ENCODE results near the gene CACUL1.

DNA sequence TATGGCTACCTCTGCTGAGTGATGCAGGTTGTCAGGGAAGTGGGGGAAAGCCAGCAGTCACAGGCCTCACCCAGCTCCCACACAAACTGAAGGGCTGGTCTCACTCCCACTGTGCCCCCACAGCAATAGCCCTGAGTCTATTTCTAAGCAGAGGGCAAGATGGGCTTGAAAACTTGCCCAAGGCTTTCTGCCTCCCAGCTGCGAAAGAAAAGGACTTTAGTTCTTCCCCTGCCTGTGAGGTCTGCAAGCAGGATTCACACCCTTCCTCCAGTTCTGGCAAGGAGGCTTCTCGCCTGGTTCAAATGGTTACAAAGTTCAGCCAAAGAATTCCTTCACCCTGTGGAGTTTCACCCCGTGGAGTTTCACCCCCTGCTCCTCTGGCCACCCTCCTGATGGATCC lies 96.0 kb downstream of the CACUL1 start:
- TF ChIP-seq, protein P1, sequence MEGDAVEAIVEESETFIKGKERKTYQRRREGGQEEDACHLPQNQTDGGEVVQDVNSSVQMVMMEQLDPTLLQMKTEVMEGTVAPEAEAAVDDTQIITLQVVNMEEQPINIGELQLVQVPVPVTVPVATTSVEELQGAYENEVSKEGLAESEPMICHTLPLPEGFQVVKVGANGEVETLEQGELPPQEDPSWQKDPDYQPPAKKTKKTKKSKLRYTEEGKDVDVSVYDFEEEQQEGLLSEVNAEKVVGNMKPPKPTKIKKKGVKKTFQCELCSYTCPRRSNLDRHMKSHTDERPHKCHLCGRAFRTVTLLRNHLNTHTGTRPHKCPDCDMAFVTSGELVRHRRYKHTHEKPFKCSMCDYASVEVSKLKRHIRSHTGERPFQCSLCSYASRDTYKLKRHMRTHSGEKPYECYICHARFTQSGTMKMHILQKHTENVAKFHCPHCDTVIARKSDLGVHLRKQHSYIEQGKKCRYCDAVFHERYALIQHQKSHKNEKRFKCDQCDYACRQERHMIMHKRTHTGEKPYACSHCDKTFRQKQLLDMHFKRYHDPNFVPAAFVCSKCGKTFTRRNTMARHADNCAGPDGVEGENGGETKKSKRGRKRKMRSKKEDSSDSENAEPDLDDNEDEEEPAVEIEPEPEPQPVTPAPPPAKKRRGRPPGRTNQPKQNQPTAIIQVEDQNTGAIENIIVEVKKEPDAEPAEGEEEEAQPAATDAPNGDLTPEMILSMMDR (IDR thresholded peaks at IDR 0.05): no peak
- no peak for TF ChIP-seq POLR2A (IDR thresholded peaks at IDR 0.05)
